Measurements from ENCODE around the gene FCF1.

GRCh38 chr14:74697543-74697942 lies 15.4 kb upstream of the FCF1 start:
- TF ChIP-seq CTCF (tag by site-specific recombination; IDR thresholded peaks at IDR 0.05) = no peak
- TF ChIP-seq ZFP3 (tag by site-specific recombination; IDR thresholded peaks at IDR 0.05; ENCODE audit: low read depth) = no peak
- no peak for TF ChIP-seq ZXDB (tag by site-specific recombination; IDR thresholded peaks at IDR 0.05)
- no peak for TF ChIP-seq ZNF324 (tag by site-specific recombination; IDR thresholded peaks at IDR 0.05)
- no peak for TF ChIP-seq ZNF112 (tag by site-specific recombination; IDR thresholded peaks at IDR 0.05)
- no peak for TF ChIP-seq ZNF274 (IDR thresholded peaks at IDR 0.05; ENCODE audit: low read length)
- no peak for TF ChIP-seq ZNF274 (tag by site-specific recombination; IDR thresholded peaks at IDR 0.05; ENCODE audit: borderline replicate concordance)
- TF ChIP-seq ZNF596 (tag by site-specific recombination; IDR thresholded peaks at IDR 0.05) = no peak
- TF ChIP-seq REPIN1 (tag by site-specific recombination; IDR thresholded peaks at IDR 0.05; ENCODE audit: low read depth) = no peak
- no peak for TF ChIP-seq ZNF701 (tag by site-specific recombination; IDR thresholded peaks at IDR 0.05)
- no peak for TF ChIP-seq TRIM28 (IDR thresholded peaks at IDR 0.05; ENCODE audit: borderline replicate concordance, low read length)
- TF ChIP-seq ZNF23 (tag by site-specific recombination; IDR thresholded peaks at IDR 0.05; ENCODE audit: borderline replicate concordance) = no peak
